Type B pancreatic cell (in vitro differentiated cells): Measurements from ENCODE around the gene EPHA5. TPM values are rescaled to one million over a fixed set of nuclear protein-coding genes. Genes with fewer than 3 reads are reported as not detected.

Experiments
- DNase-seq: peaks from one replicate; pipeline ENCODE4 v3.0.0; 2021; ENCODE audit warnings: mixed read lengths; ENCODE audit not compliant: unreplicated experiment; ENCODE audit errors: extremely low spot score
- H3K27ac Mint-ChIP-seq: 2 replicates; pipeline ENCODE4 v1.8.0; 2021; ENCODE audit warnings: mild to moderate bottlenecking, mixed read lengths
- H3K27me3 Mint-ChIP-seq: 2 replicates; pipeline ENCODE4 v1.8.0; 2021; ENCODE audit warnings: mixed read lengths
- H3K36me3 Mint-ChIP-seq: 2 replicates; pipeline ENCODE4 v1.8.0; 2021; ENCODE audit warnings: mixed read lengths
- H3K4me1 Mint-ChIP-seq: one replicate; pipeline ENCODE4 v1.8.0; 2021; ENCODE audit warnings: mixed read lengths; ENCODE audit not compliant: unreplicated experiment
- H3K4me3 Mint-ChIP-seq: 2 replicates; pipeline ENCODE4 v1.8.0; 2021; ENCODE audit warnings: mild to moderate bottlenecking, mixed read lengths
- H3K9me3 Mint-ChIP-seq: 2 replicates; pipeline ENCODE4 v1.8.0; 2021; ENCODE audit warnings: mixed read lengths
- long read RNA-seq: library from polyadenylated mRNA; unstranded; transcript quantifications from one replicate; pipeline ENCODE4 v2.0.0, GENCODE V29; 2020
- total RNA-seq: library from RNA; stranded (reverse); gene quantifications from 2 replicates; pipeline ENCODE4 v1.2.1, GENCODE V29; 2021; ENCODE audit warnings: low replicate concordance
- TF ChIP-seq, protein P1 (sequence below): fragments of 200-600 bp; sonication (generic); conservative IDR thresholded peaks from 2 replicates; pipeline ENCODE4 v1.5.0; 2021; ENCODE audit warnings: antibody characterized with exemption, mild to moderate bottlenecking

EPHA5 gene
- total RNA-seq = 0.62 and 2.4 TPM in 2 replicates
- long read RNA-seq, partial matches to known transcripts = 0 of 1 reads
- long read RNA-seq, other reads (novel, unspliced or antisense) = 1 of 1 reads

DNA sequence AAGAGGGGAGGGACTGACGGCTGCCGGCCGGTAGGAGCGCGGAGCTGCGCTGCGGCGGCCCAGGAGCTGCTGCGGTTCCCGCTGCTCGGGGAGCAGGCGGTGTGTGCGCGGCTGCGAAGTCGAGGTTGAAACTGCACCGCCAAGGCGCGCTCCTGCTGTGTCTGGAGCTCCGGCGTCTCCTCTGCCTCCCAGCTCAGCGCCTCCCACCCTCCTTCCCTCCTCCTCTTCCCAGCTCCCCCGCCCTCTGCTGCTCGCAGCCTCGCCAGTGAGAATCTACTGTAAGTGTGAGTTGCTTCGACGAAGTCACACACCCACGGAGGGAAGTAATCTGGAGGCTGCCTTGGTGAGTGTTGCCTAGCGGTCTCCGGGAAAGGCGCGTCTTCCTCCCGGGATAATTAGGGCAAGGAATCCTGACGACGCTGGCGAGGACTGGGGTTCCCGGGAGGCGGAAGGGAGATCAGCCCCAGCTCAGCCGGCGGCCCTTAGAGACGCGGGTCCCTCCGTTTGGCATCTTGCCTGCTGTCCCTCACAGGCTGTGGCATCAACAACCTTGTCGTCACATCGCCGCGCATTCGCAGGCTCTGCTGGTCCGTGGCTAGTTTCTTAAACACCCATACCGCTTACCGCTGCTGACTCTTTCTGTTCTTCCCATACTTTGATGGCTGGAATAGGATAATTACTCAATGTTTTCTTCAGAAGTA is at the start of gene EPHA5:
Gene EPHA5 (minus strand): TSS at position 159 of the 701 bp plus-strand sequence. CDS start 747 bp downstream, outside the sequence.
- H3K27me3 Mint-ChIP-seq = peaks cover 86% of the 10 kb centered on the region
- peaks cover 9% of the 10 kb centered on the region for H3K4me1 Mint-ChIP-seq
- TF ChIP-seq, protein P1, sequence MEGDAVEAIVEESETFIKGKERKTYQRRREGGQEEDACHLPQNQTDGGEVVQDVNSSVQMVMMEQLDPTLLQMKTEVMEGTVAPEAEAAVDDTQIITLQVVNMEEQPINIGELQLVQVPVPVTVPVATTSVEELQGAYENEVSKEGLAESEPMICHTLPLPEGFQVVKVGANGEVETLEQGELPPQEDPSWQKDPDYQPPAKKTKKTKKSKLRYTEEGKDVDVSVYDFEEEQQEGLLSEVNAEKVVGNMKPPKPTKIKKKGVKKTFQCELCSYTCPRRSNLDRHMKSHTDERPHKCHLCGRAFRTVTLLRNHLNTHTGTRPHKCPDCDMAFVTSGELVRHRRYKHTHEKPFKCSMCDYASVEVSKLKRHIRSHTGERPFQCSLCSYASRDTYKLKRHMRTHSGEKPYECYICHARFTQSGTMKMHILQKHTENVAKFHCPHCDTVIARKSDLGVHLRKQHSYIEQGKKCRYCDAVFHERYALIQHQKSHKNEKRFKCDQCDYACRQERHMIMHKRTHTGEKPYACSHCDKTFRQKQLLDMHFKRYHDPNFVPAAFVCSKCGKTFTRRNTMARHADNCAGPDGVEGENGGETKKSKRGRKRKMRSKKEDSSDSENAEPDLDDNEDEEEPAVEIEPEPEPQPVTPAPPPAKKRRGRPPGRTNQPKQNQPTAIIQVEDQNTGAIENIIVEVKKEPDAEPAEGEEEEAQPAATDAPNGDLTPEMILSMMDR = peak; percentile 70
- peak within 1 kb of the TSS; percentile 23 for H3K27ac Mint-ChIP-seq
- H3K4me3 Mint-ChIP-seq = peak within 1 kb of the TSS; percentile 87
- H3K9me3 Mint-ChIP-seq = no peaks in the 10 kb centered on the region
- no peaks in the 10 kb centered on the region for H3K36me3 Mint-ChIP-seq
- peak; percentile 77 for DNase-seq

DNA sequence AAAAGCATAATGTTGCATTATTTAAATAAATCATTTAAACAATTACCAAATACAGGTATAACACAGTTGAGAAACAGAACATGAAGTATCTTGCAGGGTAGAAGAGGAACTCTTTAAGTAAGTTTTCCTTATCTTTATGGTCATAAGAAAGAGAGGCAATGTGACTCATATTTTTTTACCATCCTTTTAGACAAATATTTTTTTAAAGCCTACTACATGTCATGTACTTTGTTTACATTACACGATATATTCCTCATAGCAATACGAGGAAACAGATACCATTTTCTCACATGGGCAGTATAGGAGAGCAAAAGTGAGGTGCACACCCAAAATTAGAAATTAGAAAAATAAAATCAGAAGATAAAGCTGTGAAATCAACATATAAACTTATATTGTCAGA is 49.3 kb upstream of the EPHA5 start:
- H3K9me3 Mint-ChIP-seq = no peaks in the 10 kb centered on the region
- no peaks in the 10 kb centered on the region for H3K4me1 Mint-ChIP-seq
- no peaks in the 10 kb centered on the region for H3K27me3 Mint-ChIP-seq
- TF ChIP-seq, protein P1 = no peak
- no peak overlapping the region for H3K4me3 Mint-ChIP-seq
- no peak overlapping the region for H3K27ac Mint-ChIP-seq
- no peak for DNase-seq
- no peaks in the 10 kb centered on the region for H3K36me3 Mint-ChIP-seq

DNA sequence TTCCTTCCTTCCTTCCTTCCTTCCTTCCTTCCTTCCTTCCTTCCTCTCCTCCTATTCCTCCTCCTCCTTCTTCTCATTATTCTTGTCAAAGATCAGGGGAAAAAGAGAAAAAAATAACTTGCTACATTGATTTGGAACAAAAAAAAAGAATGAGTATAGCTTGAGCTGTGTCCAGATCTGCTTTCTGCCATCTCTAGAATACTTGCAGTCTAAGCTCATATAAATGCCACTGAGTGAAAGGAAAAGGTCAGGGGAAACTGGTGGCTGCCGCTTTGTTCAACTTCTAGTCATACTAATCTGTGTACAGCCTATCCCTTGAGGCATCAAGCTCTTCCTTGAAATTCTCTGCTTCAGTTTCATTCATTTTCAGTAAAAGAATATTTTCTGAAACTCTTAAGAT is 28.3 kb upstream of the EPHA5 start:
- H3K27me3 Mint-ChIP-seq = no peaks in the 10 kb centered on the region
- no peak overlapping the region for H3K27ac Mint-ChIP-seq
- H3K4me3 Mint-ChIP-seq = no peak overlapping the region
- H3K4me1 Mint-ChIP-seq = no peaks in the 10 kb centered on the region
- DNase-seq = no peak
- TF ChIP-seq, protein P1 = no peak
- H3K9me3 Mint-ChIP-seq = no peaks in the 10 kb centered on the region
- no peaks in the 10 kb centered on the region for H3K36me3 Mint-ChIP-seq

DNA sequence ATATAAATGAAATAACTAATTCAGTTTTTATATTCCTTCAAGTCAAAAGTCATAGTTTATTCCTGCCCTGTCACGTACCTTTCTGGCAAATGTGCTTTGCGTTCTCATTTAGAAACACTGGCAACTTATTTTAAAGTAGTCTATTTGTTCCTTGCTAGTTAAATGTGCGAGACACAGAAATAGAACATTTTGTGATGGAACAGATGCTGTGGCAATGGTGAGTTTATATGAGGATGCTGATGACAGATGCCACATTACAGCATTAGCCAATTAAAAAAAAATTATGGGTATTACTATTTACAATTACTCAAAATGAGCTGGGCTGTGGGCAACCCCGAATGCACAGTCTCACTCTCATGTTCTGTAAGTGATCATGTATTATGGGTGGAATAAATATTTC is 26.1 kb upstream of the EPHA5 start:
- TF ChIP-seq, protein P1 = no peak
- Mint-ChIP-seq H3K9me3 (no peaks in the 10 kb centered on the region), H3K4me1 (no peaks in the 10 kb centered on the region), H3K36me3 (no peaks in the 10 kb centered on the region), H3K27me3 (no peaks in the 10 kb centered on the region), H3K4me3 (no peak overlapping the region), H3K27ac (no peak overlapping the region)
- no peak for DNase-seq

DNA sequence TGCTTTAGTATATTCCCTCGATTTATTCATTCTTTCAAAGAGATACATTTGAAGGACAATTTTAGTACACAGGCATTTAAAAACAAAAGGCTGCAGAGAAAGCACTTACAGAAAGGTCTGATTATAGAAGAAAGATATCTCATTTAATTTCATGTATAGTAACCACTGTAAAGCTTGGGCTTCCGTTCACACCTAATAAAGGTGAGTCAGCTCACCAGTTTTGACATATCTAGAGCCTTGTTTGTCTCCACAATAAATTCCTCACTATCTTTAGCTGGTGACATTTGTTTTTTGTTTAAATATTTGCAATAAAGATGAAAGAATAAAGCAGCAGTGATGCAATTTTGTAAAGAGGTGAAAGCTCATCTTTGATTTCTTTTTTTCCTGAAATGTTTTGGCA is 1.1 kb upstream of the EPHA5 start:
- Mint-ChIP-seq H3K27me3 (peaks cover 78% of the 10 kb centered on the region), H3K4me1 (peaks cover 9% of the 10 kb centered on the region), H3K4me3 (peak overlapping the region; percentile 59), H3K36me3 (no peaks in the 10 kb centered on the region), H3K9me3 (no peaks in the 10 kb centered on the region), H3K27ac (no peak overlapping the region)
- TF ChIP-seq, protein P1 = no peak
- DNase-seq = no peak
